Trophoblast cell (in vitro differentiated cells and primary cell): Measurements from ENCODE around the gene CDHR1.
"Not testable (repeated sequence)": the region's sequence is repeated elsewhere in the genome, so short reads cannot be mapped to it uniquely, and the experiment has no call there.

Experiments used
- DNase-seq, 2 donors: peaks; one replicate each; pipeline ENCODE4 v3.0.0-alpha.2; 2016
- H2AFZ ChIP-seq: 2 replicates; pipeline ENCODE4 v1.6.1; 2013; ENCODE audit warnings: low read length, moderate library complexity, mild to moderate bottlenecking; ENCODE audit not compliant: insufficient read depth, poor library complexity
- H2AK5ac ChIP-seq: 2 replicates; pipeline ENCODE4 v1.6.1; 2013; ENCODE audit warnings: mild to moderate bottlenecking, low read length
- H2BK120ac ChIP-seq: 2 replicates; pipeline ENCODE4 v1.6.1; 2013; ENCODE audit warnings: low read length, mild to moderate bottlenecking, moderate library complexity; ENCODE audit not compliant: insufficient read depth, poor library complexity
- H2BK12ac ChIP-seq: 2 replicates; pipeline ENCODE4 v1.6.1; 2013; ENCODE audit warnings: mild to moderate bottlenecking, low read length, moderate library complexity
- H2BK5ac ChIP-seq: 2 replicates; pipeline ENCODE4 v1.6.1; 2013; ENCODE audit warnings: low read length, low read depth, moderate library complexity, mild to moderate bottlenecking; ENCODE audit not compliant: poor library complexity
- H3K14ac ChIP-seq: 2 replicates; pipeline ENCODE4 v1.6.1; 2013; ENCODE audit warnings: mild to moderate bottlenecking, low read length
- H3K18ac ChIP-seq: 2 replicates; pipeline ENCODE4 v1.6.1; 2013; ENCODE audit warnings: mild to moderate bottlenecking, low read length
- H3K23ac ChIP-seq: 2 replicates; pipeline ENCODE4 v1.6.1; 2013; ENCODE audit warnings: low read length
- H3K27ac ChIP-seq: 2 replicates; pipeline ENCODE4 v1.5.1; 2013; ENCODE audit warnings: low read depth, mild to moderate bottlenecking, inconsistent platforms, low read length, moderate library complexity
- H3K27me3 ChIP-seq: 2 replicates; pipeline ENCODE4 v1.6.1; 2013; ENCODE audit warnings: inconsistent platforms, mild to moderate bottlenecking, low read length, moderate library complexity; ENCODE audit not compliant: insufficient read depth
- H3K36me3 ChIP-seq, 2 experiments: 1 replicate in 1 of 2; 2 replicates in 1 of 2; pipeline ENCODE4 v1.6.1; 2013; ENCODE audit warnings: low read length in 2 of 2, mild to moderate bottlenecking in 2 of 2, moderate library complexity in 1 of 2; ENCODE audit not compliant: insufficient read depth in 2 of 2, control insufficient read depth in 1 of 2
- H3K4ac ChIP-seq: 2 replicates; pipeline ENCODE4 v1.6.1; 2013; ENCODE audit warnings: low read depth, mild to moderate bottlenecking, low read length, moderate library complexity
- H3K4me1 ChIP-seq, 2 experiments: 1 replicate in 1 of 2; 2 replicates in 1 of 2; pipeline ENCODE4 v1.6.1; 2013; ENCODE audit warnings: low read length in 2 of 2, mild to moderate bottlenecking in 2 of 2, moderate library complexity in 1 of 2; ENCODE audit not compliant: insufficient read depth in 2 of 2, control insufficient read depth in 1 of 2
- H3K4me2 ChIP-seq: 2 replicates; pipeline ENCODE4 v1.6.1; 2013; ENCODE audit warnings: inconsistent platforms, mild to moderate bottlenecking, low read length, moderate library complexity
- H3K4me3 ChIP-seq: 2 replicates; pipeline ENCODE4 v1.5.1; 2013; ENCODE audit warnings: mild to moderate bottlenecking, low read depth, low read length, inconsistent platforms
- H3K79me1 ChIP-seq: one replicate; pipeline ENCODE4 v1.6.1; 2013; ENCODE audit warnings: low read length
- H3K79me2 ChIP-seq: 2 replicates; pipeline ENCODE4 v1.6.1; 2013; ENCODE audit warnings: low read length, mild to moderate bottlenecking; ENCODE audit not compliant: control insufficient read depth, insufficient read depth, poor library complexity
- H3K9ac ChIP-seq: 2 replicates; pipeline ENCODE4 v1.6.1; 2013; ENCODE audit warnings: mild to moderate bottlenecking, low read length
- H3K9me3 ChIP-seq: 2 replicates; pipeline ENCODE4 v1.6.1; 2013; ENCODE audit warnings: low read depth, mild to moderate bottlenecking, control low read depth, inconsistent platforms, low read length; ENCODE audit not compliant: insufficient read depth
- H4K12ac ChIP-seq: 2 replicates; pipeline ENCODE4 v1.6.1; 2013; ENCODE audit warnings: low read depth, mild to moderate bottlenecking, low read length, moderate library complexity
- H4K8ac ChIP-seq: 2 replicates; pipeline ENCODE4 v1.6.1; 2013; ENCODE audit warnings: low read depth, mild to moderate bottlenecking, low read length, moderate library complexity
- H4K91ac ChIP-seq: one replicate; pipeline ENCODE4 v1.6.1; 2013; ENCODE audit warnings: low read depth, mild to moderate bottlenecking, low read length, moderate library complexity
- WGBS: extraction: QIAGEN DNeasy Blood & Tissue Kit; methylation state at CpG from one replicate; pipeline ENCODE4 v1.1.7; 2013; ENCODE audit warnings: missing lambda C conversion rate; ENCODE audit not compliant: insufficient read length, insufficient coverage; ENCODE audit errors: extremely low coverage; 5-methylcytosine and 5-hydroxymethylcytosine counted together

CDHR1 gene

GRCh38 chr10:84177541-84178141 is 16.7 kb upstream of the CDHR1 start:
- Histone ChIP-seq H2BK12ac (no peak overlapping the region), H3K4me1 (no peaks in the 10 kb centered on the region), H3K27me3 (no peaks in the 10 kb centered on the region), H4K8ac (no peak overlapping the region), H3K27ac (no peak overlapping the region), H2AFZ (no peak overlapping the region), H3K23ac (peak overlapping the region; percentile 34), H3K4ac (no peak overlapping the region), H4K91ac (no peak overlapping the region), H3K9ac (no peak overlapping the region), H4K12ac (no peak overlapping the region), H3K4me3 (no peak overlapping the region), H3K4me2 (no peak overlapping the region), H2BK5ac (no peak overlapping the region), H3K79me1 (no peaks in the 10 kb centered on the region), H3K14ac (no peak overlapping the region), H3K79me2 (no peaks in the 10 kb centered on the region), H2AK5ac (no peak overlapping the region), H3K9me3 (peaks cover 5% of the 10 kb centered on the region), H3K36me3 (no peaks in the 10 kb centered on the region), H3K18ac (no peak overlapping the region), H2BK120ac (no peak overlapping the region)
- WGBS: no CpG with 5 or more reads among the region's 8 CpGs
- DNase-seq: no peak

DNA sequence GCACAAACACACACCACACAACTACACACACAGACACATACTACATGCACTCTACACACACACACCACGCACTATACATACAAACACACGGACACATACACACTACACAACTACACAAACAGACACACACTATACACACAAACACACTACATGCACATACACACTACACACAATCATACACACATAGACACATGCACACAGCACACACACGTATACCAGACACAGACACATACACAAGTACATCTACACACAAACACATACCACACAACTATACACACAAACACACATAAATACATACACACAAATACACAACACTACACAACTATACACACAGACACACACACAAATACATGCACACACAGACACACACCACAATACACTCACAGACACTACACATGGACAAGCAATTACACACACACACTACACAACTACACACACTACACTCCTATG is 16.2 kb upstream of the CDHR1 start:
- H3K4me1 ChIP-seq: no peaks in the 10 kb centered on the region
- no peak overlapping the region for H3K23ac ChIP-seq
- no peak overlapping the region for H3K4me2 ChIP-seq
- H2AK5ac ChIP-seq: no peak overlapping the region
- H4K12ac ChIP-seq: no peak overlapping the region
- H3K14ac ChIP-seq: no peak overlapping the region
- no peak overlapping the region for H2AFZ ChIP-seq
- no peak overlapping the region for H2BK12ac ChIP-seq
- H4K91ac ChIP-seq: no peak overlapping the region
- H3K27me3 ChIP-seq: no peaks in the 10 kb centered on the region
- H3K18ac ChIP-seq: no peak overlapping the region
- no peak overlapping the region for H3K4ac ChIP-seq
- no peak overlapping the region for H3K9ac ChIP-seq
- no peak overlapping the region for H3K4me3 ChIP-seq
- H3K9me3 ChIP-seq: peaks cover 5% of the 10 kb centered on the region
- DNase-seq: no peak
- no peaks in the 10 kb centered on the region for H3K79me2 ChIP-seq
- H3K27ac ChIP-seq: no peak overlapping the region
- no peak overlapping the region for H4K8ac ChIP-seq
- no peaks in the 10 kb centered on the region for H3K79me1 ChIP-seq
- H2BK120ac ChIP-seq: no peak overlapping the region
- no peaks in the 10 kb centered on the region for H3K36me3 ChIP-seq
- no peak overlapping the region for H2BK5ac ChIP-seq
- 100% methylated on average over 2 of the region's 3 CpGs for WGBS

- H2AK5ac ChIP-seq: no peak overlapping the region
- no peak overlapping the region for H3K14ac ChIP-seq
- H2BK120ac ChIP-seq: no peak overlapping the region
- no peak overlapping the region for H3K23ac ChIP-seq
- no peak overlapping the region for H2BK5ac ChIP-seq
- no peak overlapping the region for H2BK12ac ChIP-seq
- H2AFZ ChIP-seq: no peak overlapping the region
- peaks cover 5% of the 10 kb centered on the region for H3K9me3 ChIP-seq
- no peaks in the 10 kb centered on the region for H3K27me3 ChIP-seq
- no peaks in the 10 kb centered on the region for H3K79me1 ChIP-seq
- no peak overlapping the region for H4K8ac ChIP-seq
- no peak overlapping the region for H4K91ac ChIP-seq
- H3K36me3 ChIP-seq: no peaks in the 10 kb centered on the region
- no peak overlapping the region for H3K4me3 ChIP-seq
- H3K4ac ChIP-seq: no peak overlapping the region
- no CpG with 5 or more reads among the region's 12 CpGs for WGBS
- peak in 1 of 2 donors; percentile 4 for DNase-seq
- no peaks in the 10 kb centered on the region for H3K79me2 ChIP-seq
- H3K4me2 ChIP-seq: no peak overlapping the region
- no peak overlapping the region for H3K27ac ChIP-seq
- no peak overlapping the region for H3K9ac ChIP-seq
- H3K4me1 ChIP-seq: no peaks in the 10 kb centered on the region
- no peak overlapping the region for H4K12ac ChIP-seq
- H3K18ac ChIP-seq: no peak overlapping the region
Measured at GRCh38 chr10:84179059-84179710, 15.2 kb upstream of the CDHR1 start.

DNA sequence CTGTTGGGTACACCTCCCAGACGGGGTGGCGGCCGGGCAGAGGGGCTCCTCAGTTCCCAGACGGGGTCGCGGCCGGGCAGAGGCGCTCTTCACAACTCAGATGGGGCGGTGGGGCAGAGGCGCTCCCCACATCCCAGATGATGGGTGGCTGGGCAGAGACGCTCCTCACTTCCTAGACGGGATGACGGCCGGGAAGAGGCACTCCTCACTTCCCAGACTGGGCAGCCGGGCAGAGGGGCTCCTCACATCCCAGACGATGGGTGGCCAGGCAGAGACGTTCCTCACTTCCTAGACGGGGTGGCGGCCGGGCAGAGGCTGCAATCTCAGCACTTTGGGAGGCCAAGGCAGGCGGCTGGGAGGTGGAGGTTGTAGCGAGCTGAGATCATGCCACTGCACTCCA is 14.0 kb upstream of the CDHR1 start:
- H2BK120ac ChIP-seq, H2AFZ ChIP-seq, H3K4ac ChIP-seq, H3K79me1 ChIP-seq, H3K23ac ChIP-seq, H3K27me3 ChIP-seq, H3K14ac ChIP-seq, H4K91ac ChIP-seq, H3K9me3 ChIP-seq, H3K4me1 ChIP-seq, H4K12ac ChIP-seq, H2BK12ac ChIP-seq, H3K27ac ChIP-seq, DNase-seq, H2AK5ac ChIP-seq, H2BK5ac ChIP-seq, H3K9ac ChIP-seq, H3K4me3 ChIP-seq, H3K79me2 ChIP-seq, H3K18ac ChIP-seq, H4K8ac ChIP-seq, H3K4me2 ChIP-seq, H3K36me3 ChIP-seq: not testable (repeated sequence)
- WGBS: no CpG with 5 or more reads among the region's 22 CpGs
